SK-N-SH (cell line): ENCODE data around the gene BDKRB1. TPM values are rescaled to one million over a fixed set of nuclear protein-coding genes. Genes with fewer than 3 reads are reported as not detected.

ENCODE experiments used
- CTCF ChIA-PET: fragments of 300-600, 350-600 bp; formaldehyde crosslinking; extraction: SDS; loops from one replicate; lab custom pipeline; 2021; lab: Yijun Ruan, JAX
- POLR2A ChIA-PET: fragments of 350-600 bp; sonication (Branson Sonifier 250); formaldehyde crosslinking; extraction: SDS; loops from one replicate; lab custom pipeline; 2020; ENCODE audit warnings: antibody characterized with exemption, inconsistent platforms; lab: Yijun Ruan, JAX
- DNase-seq: peaks from one replicate; pipeline ENCODE4 v3.0.0; 2012
- H2AFZ ChIP-seq: fragments of 200-600 bp; sonication (generic); 2 replicates; pipeline ENCODE4 v1.8.1; 2016; ENCODE audit warnings: antibody characterized with exemption, mild to moderate bottlenecking, low read depth
- H3F3A ChIP-seq: fragments of 200-600 bp; sonication (generic); replicated peaks from 2 replicates; pipeline ENCODE3; 2016; ENCODE audit warnings: antibody characterized with exemption, mild to moderate bottlenecking; ENCODE audit not compliant: insufficient read depth
- H3K27ac ChIP-seq, 2 experiments: fragments of 200-500 bp in 1 of 2; fragments of 200-600 bp in 1 of 2; sonication (Bioruptor generic) in 1 of 2; sonication (generic), shearing (Covaris generic) in 1 of 2; 2 replicates each; pipeline versions ENCODE4 v1.5.1 to v1.6.1; 2014 to 2016; ENCODE audit warnings: low read depth in 2 of 2, inconsistent platforms in 1 of 2, low read length in 1 of 2, mild to moderate bottlenecking in 1 of 2, mixed read lengths in 1 of 2
- H3K27me3 ChIP-seq: fragments of 200-600 bp; sonication (generic), shearing (Covaris generic); 2 replicates; pipeline ENCODE4 v1.6.1; 2016; ENCODE audit warnings: mixed run types; ENCODE audit not compliant: insufficient read depth
- H3K36me3 ChIP-seq, 2 experiments: fragments of 200-500 bp in 1 of 2; fragments of 200-600 bp in 1 of 2; sonication (Bioruptor generic) in 1 of 2; sonication (generic) in 1 of 2; replicated peaks in 1 of 2; 2 replicates each; pipeline versions ENCODE3 to v1.5.1; 2014 to 2016; ENCODE audit warnings: low read length in 1 of 2, mild to moderate bottlenecking in 1 of 2; ENCODE audit not compliant: insufficient read depth in 2 of 2, control insufficient read depth in 1 of 2
- H3K4me1 ChIP-seq, 2 experiments: fragments of 200-500 bp in 1 of 2; fragments of 200-600 bp in 1 of 2; sonication (Bioruptor generic) in 1 of 2; sonication (generic), shearing (Covaris generic) in 1 of 2; 2 replicates each; pipeline versions ENCODE4 v1.5.1 to v1.6.1; 2014 to 2016; ENCODE audit warnings: low read depth in 1 of 2, low read length in 1 of 2, mixed run types in 1 of 2; ENCODE audit not compliant: insufficient read depth in 2 of 2, control insufficient read depth in 1 of 2
- H3K4me2 ChIP-seq: fragments of 200-600 bp; sonication (generic), shearing (Covaris generic); 2 replicates; pipeline ENCODE4 v1.6.1; 2017; ENCODE audit warnings: mixed run types
- H3K4me3 ChIP-seq, 2 experiments: fragments of 200-500 bp in 1 of 2; fragments of 200-600 bp in 1 of 2; sonication (Bioruptor generic) in 1 of 2; sonication (generic), shearing (Covaris generic) in 1 of 2; 2 replicates each; pipeline versions ENCODE4 v1.5.1 to v1.8.1; 2014 to 2016; ENCODE audit warnings: low read depth in 2 of 2, inconsistent platforms in 1 of 2, low read length in 1 of 2, mild to moderate bottlenecking in 1 of 2, mixed read lengths in 1 of 2, moderate library complexity in 1 of 2
- H3K79me2 ChIP-seq: fragments of 200-600 bp; sonication (generic); 2 replicates; pipeline ENCODE4 v1.8.1; 2017; ENCODE audit warnings: mild to moderate bottlenecking; ENCODE audit not compliant: insufficient read depth
- H3K9ac ChIP-seq: fragments of 200-600 bp; sonication (generic); 2 replicates; pipeline ENCODE4 v1.6.1; 2017; ENCODE audit warnings: mixed run types
- H3K9me2 ChIP-seq: fragments of 200-600 bp; sonication (generic); 2 replicates; pipeline ENCODE4 v1.6.1; 2017; ENCODE audit warnings: mixed run types
- H3K9me3 ChIP-seq: fragments of 200-600 bp; sonication (generic); 2 replicates; pipeline ENCODE4 v1.6.1; 2017; ENCODE audit warnings: mixed run types, mild to moderate bottlenecking, moderate library complexity
- H4K20me1 ChIP-seq: fragments of 200-600 bp; sonication (generic); 2 replicates; pipeline ENCODE4 v1.6.1; 2017; ENCODE audit warnings: mild to moderate bottlenecking, mixed run types; ENCODE audit not compliant: insufficient read depth
- CHD2 ChIP-seq: fragments of 150-350 bp; IDR thresholded peaks from 2 replicates; pipeline ENCODE4 v1.6.1; 2018; ENCODE audit warnings: low read length; ENCODE audit not compliant: partially characterized antibody
- ELF1 ChIP-seq: IDR thresholded peaks from 2 replicates; pipeline ENCODE4 v1.4.0; 2012
- EP300 ChIP-seq, 2 experiments: IDR thresholded peaks; 2 replicates each; pipeline versions ENCODE4 v1.4.0 to v1.6.1; 2012; ENCODE audit warnings: borderline replicate concordance in 1 of 2, low read depth in 1 of 2, low read length in 1 of 2
- EZH2phosphoT487 ChIP-seq: fragments of 200-600 bp; sonication (generic); IDR thresholded peaks from 2 replicates; pipeline ENCODE4 v1.6.1; 2017; ENCODE audit warnings: low read depth, mixed run types, mild to moderate bottlenecking, antibody characterized with exemption, moderate library complexity, borderline replicate concordance
- GABPA ChIP-seq: IDR thresholded peaks from 2 replicates; pipeline ENCODE4 v1.4.0; 2012; ENCODE audit warnings: low read depth, mild to moderate bottlenecking
- JUND ChIP-seq: IDR thresholded peaks from 2 replicates; pipeline ENCODE4 v1.4.0; 2012
- MEF2A ChIP-seq: IDR thresholded peaks from 2 replicates; pipeline ENCODE4 v1.4.0; 2012; ENCODE audit warnings: low read depth, borderline replicate concordance
- MXI1 ChIP-seq: IDR thresholded peaks from 2 replicates; pipeline ENCODE4 v1.6.1; 2012; ENCODE audit warnings: mild to moderate bottlenecking, low read depth, low read length, improper control_type of control experiment
- NFIC ChIP-seq: IDR thresholded peaks from 2 replicates; pipeline ENCODE4 v1.4.0; 2012; ENCODE audit warnings: borderline replicate concordance
- RAD21 ChIP-seq: IDR thresholded peaks from 2 replicates; pipeline ENCODE4 v1.6.1; 2012; ENCODE audit warnings: mild to moderate bottlenecking, low read length
- RCOR1 ChIP-seq: fragments of 150-350 bp; IDR thresholded peaks from 2 replicates; pipeline ENCODE4 v1.6.1; 2017; ENCODE audit warnings: antibody characterized with exemption, low read length
- RFX5 ChIP-seq: IDR thresholded peaks from 2 replicates; pipeline ENCODE4 v1.6.1; 2012; ENCODE audit warnings: mild to moderate bottlenecking, improper control_type of control experiment, low read length
- RXRA ChIP-seq: IDR thresholded peaks from 2 replicates; pipeline ENCODE4 v1.4.0; 2012; ENCODE audit warnings: low read depth, mild to moderate bottlenecking, borderline replicate concordance
- SIN3A ChIP-seq: IDR thresholded peaks from 2 replicates; pipeline ENCODE4 v1.6.1; 2012; ENCODE audit warnings: low read depth, mild to moderate bottlenecking, low read length, moderate library complexity, borderline replicate concordance
- SMC3 ChIP-seq: IDR thresholded peaks from 2 replicates; pipeline ENCODE4 v1.6.1; 2012; ENCODE audit warnings: low read depth, low read length, improper control_type of control experiment
- TAF1 ChIP-seq: IDR thresholded peaks from 2 replicates; pipeline ENCODE4 v1.6.1; 2012; ENCODE audit warnings: low read depth, mild to moderate bottlenecking, low read length, moderate library complexity, borderline replicate concordance
- TEAD4 ChIP-seq: IDR thresholded peaks from 2 replicates; pipeline ENCODE4 v1.4.0; 2012; ENCODE audit warnings: mild to moderate bottlenecking, borderline replicate concordance; ENCODE audit not compliant: insufficient read depth
- YY1 ChIP-seq: IDR thresholded peaks from 2 replicates; pipeline ENCODE4 v1.4.0; 2012; ENCODE audit warnings: low read depth, mild to moderate bottlenecking
- WGBS: methylation state at CpG from one replicate; pipeline ENCODE4 v1.1.6; 2017; ENCODE audit warnings: low lambda C conversion rate; 5-methylcytosine and 5-hydroxymethylcytosine counted together
- polyA plus RNA-seq, 3 experiments: library from polyadenylated mRNA; depleted of rRNA; stranded (reverse); fragments of >200 nt; gene quantifications; 2 replicates each; pipeline ENCODE4 v1.2.3, GENCODE V29; 2012
- TF ChIP-seq, protein P1 (sequence below): IDR thresholded peaks from 2 replicates; pipeline ENCODE4 v1.4.0; 2012; ENCODE audit warnings: low read depth, borderline replicate concordance
- TF ChIP-seq, protein P2 (sequence below): IDR thresholded peaks from 2 replicates; pipeline ENCODE4 v1.4.0; 2012; ENCODE audit warnings: low read depth, borderline replicate concordance
- TF ChIP-seq, protein P3 (sequence below): IDR thresholded peaks from 2 replicates; pipeline ENCODE4; 2012
- TF ChIP-seq, protein P4 (sequence below): fragments of 200-600 bp; sonication (generic); IDR thresholded peaks from 2 replicates; pipeline ENCODE4 v1.6.1; 2017; ENCODE audit warnings: antibody characterized with exemption, mild to moderate bottlenecking, moderate library complexity
- TF ChIP-seq, protein P5 (sequence below): IDR thresholded peaks from 2 replicates; pipeline ENCODE4 v1.6.1; 2012; ENCODE audit warnings: mild to moderate bottlenecking, low read depth, low read length, moderate library complexity

BDKRB1 gene
- polyA plus RNA-seq, 1 of the 3 experiments (the other 2 are of a cell fraction), result 14.4 TPM

DNA sequence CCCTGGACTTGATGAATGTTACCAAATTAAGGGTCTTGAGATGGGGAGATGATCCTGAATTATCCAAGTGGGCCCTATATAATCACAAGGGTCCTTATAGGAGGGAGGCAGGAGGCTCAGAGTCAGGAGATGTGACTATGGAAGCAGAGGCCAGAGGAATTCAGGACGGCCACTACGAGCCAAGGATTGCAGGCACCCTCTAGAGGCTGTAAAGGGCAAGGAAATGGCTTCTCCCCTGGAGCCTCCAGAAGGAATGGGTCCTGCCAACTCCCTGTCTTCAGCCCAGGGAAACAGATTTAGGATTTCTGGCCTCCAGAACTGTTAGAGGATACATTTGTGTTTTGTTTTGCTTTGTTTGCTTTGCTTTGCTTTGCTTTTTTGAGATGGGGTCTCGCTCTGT lies 8.8 kb downstream of the BDKRB1 start:
- peaks cover 17% of the 10 kb centered on the region for H3F3A ChIP-seq
- ChIA-PET CTCF (interaction anchor here (1.0 to 4.7 kb wide), 4 partner anchors 9 to 265 kb away, joined by 3 to 49 read pairs (median 13); no protein-coding TSS in a partner anchor), POLR2A (no interaction called here)
- peaks cover 1% of the 10 kb centered on the region; the same call in 1 of the 2 replicates for H3K9me3 ChIP-seq
- H3K9ac ChIP-seq, result no peak overlapping the region
- no peak overlapping the region for H3K4me3 ChIP-seq
- no peak overlapping the region for H2AFZ ChIP-seq
- H3K4me1 ChIP-seq, result peaks cover 29 to 43% of the 10 kb centered on the region in 2 experiments; a peak in 3 of 4 replicates
- H3K27me3 ChIP-seq, result no peaks in the 10 kb centered on the region
- no peak for DNase-seq
- TF ChIP-seq CHD2 (no peak), EZH2phosphoT487 (no peak), RAD21 (peak; percentile 55), JUND (no peak), RCOR1 (no peak), RFX5 (no peak), MXI1 (no peak), TEAD4 (no peak), TAF1 (no peak), SMC3 (peak; percentile 32; the same call in 1 of the 2 replicates), ELF1 (no peak), GABPA (no peak), MEF2A (no peak), RXRA (no peak), EP300 (IDR thresholded peaks at IDR 0.05; ENCODE audit: borderline replicate concordance in 1 of 2, low read depth in 1 of 2, low read length in 1 of 2) (no peak), YY1 (no peak), SIN3A (no peak), NFIC (no peak)
- TF ChIP-seq, protein P1, sequence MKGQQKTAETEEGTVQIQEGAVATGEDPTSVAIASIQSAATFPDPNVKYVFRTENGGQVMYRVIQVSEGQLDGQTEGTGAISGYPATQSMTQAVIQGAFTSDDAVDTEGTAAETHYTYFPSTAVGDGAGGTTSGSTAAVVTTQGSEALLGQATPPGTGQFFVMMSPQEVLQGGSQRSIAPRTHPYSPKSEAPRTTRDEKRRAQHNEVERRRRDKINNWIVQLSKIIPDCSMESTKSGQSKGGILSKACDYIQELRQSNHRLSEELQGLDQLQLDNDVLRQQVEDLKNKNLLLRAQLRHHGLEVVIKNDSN, result no peak
- TF ChIP-seq, protein P2, sequence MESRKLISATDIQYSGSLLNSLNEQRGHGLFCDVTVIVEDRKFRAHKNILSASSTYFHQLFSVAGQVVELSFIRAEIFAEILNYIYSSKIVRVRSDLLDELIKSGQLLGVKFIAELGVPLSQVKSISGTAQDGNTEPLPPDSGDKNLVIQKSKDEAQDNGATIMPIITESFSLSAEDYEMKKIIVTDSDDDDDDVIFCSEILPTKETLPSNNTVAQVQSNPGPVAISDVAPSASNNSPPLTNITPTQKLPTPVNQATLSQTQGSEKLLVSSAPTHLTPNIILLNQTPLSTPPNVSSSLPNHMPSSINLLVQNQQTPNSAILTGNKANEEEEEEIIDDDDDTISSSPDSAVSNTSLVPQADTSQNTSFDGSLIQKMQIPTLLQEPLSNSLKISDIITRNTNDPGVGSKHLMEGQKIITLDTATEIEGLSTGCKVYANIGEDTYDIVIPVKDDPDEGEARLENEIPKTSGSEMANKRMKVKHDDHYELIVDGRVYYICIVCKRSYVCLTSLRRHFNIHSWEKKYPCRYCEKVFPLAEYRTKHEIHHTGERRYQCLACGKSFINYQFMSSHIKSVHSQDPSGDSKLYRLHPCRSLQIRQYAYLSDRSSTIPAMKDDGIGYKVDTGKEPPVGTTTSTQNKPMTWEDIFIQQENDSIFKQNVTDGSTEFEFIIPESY, result no peak
- TF ChIP-seq, protein P3, sequence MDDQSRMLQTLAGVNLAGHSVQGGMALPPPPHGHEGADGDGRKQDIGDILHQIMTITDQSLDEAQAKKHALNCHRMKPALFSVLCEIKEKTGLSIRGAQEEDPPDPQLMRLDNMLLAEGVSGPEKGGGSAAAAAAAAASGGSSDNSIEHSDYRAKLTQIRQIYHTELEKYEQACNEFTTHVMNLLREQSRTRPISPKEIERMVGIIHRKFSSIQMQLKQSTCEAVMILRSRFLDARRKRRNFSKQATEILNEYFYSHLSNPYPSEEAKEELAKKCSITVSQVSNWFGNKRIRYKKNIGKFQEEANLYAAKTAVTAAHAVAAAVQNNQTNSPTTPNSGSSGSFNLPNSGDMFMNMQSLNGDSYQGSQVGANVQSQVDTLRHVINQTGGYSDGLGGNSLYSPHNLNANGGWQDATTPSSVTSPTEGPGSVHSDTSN, result no peak
- TF ChIP-seq, protein P4, sequence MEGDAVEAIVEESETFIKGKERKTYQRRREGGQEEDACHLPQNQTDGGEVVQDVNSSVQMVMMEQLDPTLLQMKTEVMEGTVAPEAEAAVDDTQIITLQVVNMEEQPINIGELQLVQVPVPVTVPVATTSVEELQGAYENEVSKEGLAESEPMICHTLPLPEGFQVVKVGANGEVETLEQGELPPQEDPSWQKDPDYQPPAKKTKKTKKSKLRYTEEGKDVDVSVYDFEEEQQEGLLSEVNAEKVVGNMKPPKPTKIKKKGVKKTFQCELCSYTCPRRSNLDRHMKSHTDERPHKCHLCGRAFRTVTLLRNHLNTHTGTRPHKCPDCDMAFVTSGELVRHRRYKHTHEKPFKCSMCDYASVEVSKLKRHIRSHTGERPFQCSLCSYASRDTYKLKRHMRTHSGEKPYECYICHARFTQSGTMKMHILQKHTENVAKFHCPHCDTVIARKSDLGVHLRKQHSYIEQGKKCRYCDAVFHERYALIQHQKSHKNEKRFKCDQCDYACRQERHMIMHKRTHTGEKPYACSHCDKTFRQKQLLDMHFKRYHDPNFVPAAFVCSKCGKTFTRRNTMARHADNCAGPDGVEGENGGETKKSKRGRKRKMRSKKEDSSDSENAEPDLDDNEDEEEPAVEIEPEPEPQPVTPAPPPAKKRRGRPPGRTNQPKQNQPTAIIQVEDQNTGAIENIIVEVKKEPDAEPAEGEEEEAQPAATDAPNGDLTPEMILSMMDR, result peak; percentile 58
- TF ChIP-seq, protein P5, sequence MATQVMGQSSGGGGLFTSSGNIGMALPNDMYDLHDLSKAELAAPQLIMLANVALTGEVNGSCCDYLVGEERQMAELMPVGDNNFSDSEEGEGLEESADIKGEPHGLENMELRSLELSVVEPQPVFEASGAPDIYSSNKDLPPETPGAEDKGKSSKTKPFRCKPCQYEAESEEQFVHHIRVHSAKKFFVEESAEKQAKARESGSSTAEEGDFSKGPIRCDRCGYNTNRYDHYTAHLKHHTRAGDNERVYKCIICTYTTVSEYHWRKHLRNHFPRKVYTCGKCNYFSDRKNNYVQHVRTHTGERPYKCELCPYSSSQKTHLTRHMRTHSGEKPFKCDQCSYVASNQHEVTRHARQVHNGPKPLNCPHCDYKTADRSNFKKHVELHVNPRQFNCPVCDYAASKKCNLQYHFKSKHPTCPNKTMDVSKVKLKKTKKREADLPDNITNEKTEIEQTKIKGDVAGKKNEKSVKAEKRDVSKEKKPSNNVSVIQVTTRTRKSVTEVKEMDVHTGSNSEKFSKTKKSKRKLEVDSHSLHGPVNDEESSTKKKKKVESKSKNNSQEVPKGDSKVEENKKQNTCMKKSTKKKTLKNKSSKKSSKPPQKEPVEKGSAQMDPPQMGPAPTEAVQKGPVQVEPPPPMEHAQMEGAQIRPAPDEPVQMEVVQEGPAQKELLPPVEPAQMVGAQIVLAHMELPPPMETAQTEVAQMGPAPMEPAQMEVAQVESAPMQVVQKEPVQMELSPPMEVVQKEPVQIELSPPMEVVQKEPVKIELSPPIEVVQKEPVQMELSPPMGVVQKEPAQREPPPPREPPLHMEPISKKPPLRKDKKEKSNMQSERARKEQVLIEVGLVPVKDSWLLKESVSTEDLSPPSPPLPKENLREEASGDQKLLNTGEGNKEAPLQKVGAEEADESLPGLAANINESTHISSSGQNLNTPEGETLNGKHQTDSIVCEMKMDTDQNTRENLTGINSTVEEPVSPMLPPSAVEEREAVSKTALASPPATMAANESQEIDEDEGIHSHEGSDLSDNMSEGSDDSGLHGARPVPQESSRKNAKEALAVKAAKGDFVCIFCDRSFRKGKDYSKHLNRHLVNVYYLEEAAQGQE, result no peak
- H3K27ac ChIP-seq, result no peak overlapping the region
- peaks cover 0 to 29% of the 10 kb centered on the region in 2 experiments for H3K36me3 ChIP-seq
- H3K9me2 ChIP-seq, result no peaks in the 10 kb centered on the region
- peaks cover 40% of the 10 kb centered on the region for H3K79me2 ChIP-seq
- WGBS, result 80% methylated on average over 2 of the region's 3 CpGs
- H4K20me1 ChIP-seq, result no peaks in the 10 kb centered on the region
- H3K4me2 ChIP-seq, result no peak overlapping the region
